ENCODE results near the gene CBX6.
"Not testable (repeated sequence)": the region's sequence is repeated elsewhere in the genome, so short reads cannot be mapped to it uniquely, and the experiment has no call there.

The CBX6 gene

GRCh38 chr22:38872172-38872830 lies at the start of gene CBX6:
CBX6 (minus strand) TSS chr22:38872216; CDS start chr22:38872190, 26 bp downstream.
- peak; percentile 99 for DNase-seq (ENCODE audit: low spot score)

- no peak for DNase-seq (ENCODE audit: low spot score)
Observed at GRCh38 chr22:38921806-38922205, 49.8 kb upstream of the CBX6 start.

GRCh38 chr22:38921120-38921519 lies 49.1 kb upstream of the CBX6 start:
- no peak for DNase-seq (ENCODE audit: low spot score)

GRCh38 chr22:38919631-38920190 lies 47.7 kb upstream of the CBX6 start:
- no peak for DNase-seq (ENCODE audit: low spot score)

GRCh38 chr22:38911434-38911833 lies 39.4 kb upstream of the CBX6 start:
- DNase-seq (ENCODE audit: low spot score) = no peak

GRCh38 chr22:38907767-38908166 lies 35.8 kb upstream of the CBX6 start:
- no peak for DNase-seq (ENCODE audit: low spot score)

- no peak for DNase-seq (ENCODE audit: low spot score)
Observed at GRCh38 chr22:38906052-38906451, 34.0 kb upstream of the CBX6 start.

GRCh38 chr22:38904052-38904617 lies 32.1 kb upstream of the CBX6 start:
- DNase-seq (ENCODE audit: low spot score) = not testable (repeated sequence)

- DNase-seq (ENCODE audit: low spot score) = no peak
Observed at GRCh38 chr22:38901111-38901641, 29.2 kb upstream of the CBX6 start.

GRCh38 chr22:38900677-38901076 lies 28.7 kb upstream of the CBX6 start:
- no peak for DNase-seq (ENCODE audit: low spot score)

- DNase-seq (ENCODE audit: low spot score) = no peak
Observed at GRCh38 chr22:38891256-38891655, 19.2 kb upstream of the CBX6 start.

- DNase-seq (ENCODE audit: low spot score) = no peak
Observed at GRCh38 chr22:38890377-38890776, 18.4 kb upstream of the CBX6 start.

- DNase-seq (ENCODE audit: low spot score) = no peak
Observed at GRCh38 chr22:38886333-38886732, 14.3 kb upstream of the CBX6 start.

GRCh38 chr22:38882972-38883622 lies 11.1 kb upstream of the CBX6 start:
- DNase-seq (ENCODE audit: low spot score) = no peak

GRCh38 chr22:38881997-38882879 lies 10.2 kb upstream of the CBX6 start:
- no peak for DNase-seq (ENCODE audit: low spot score)

- DNase-seq (ENCODE audit: low spot score) = no peak
Observed at GRCh38 chr22:38881464-38881871, 9.5 kb upstream of the CBX6 start.

- DNase-seq (ENCODE audit: low spot score) = no peak
Observed at GRCh38 chr22:38879961-38880360, 7.9 kb upstream of the CBX6 start.

GRCh38 chr22:38879108-38879729 lies 7.2 kb upstream of the CBX6 start:
- no peak for DNase-seq (ENCODE audit: low spot score)

GRCh38 chr22:38878001-38878400 lies 6.0 kb upstream of the CBX6 start:
- no peak for DNase-seq (ENCODE audit: low spot score)

- DNase-seq (ENCODE audit: low spot score) = no peak
Observed at GRCh38 chr22:38874529-38875222, 2.7 kb upstream of the CBX6 start.

Data from left forelimb (tissue), 1 donor.